ENCODE measurements around the gene TTC28.

TTC28 gene

DNA sequence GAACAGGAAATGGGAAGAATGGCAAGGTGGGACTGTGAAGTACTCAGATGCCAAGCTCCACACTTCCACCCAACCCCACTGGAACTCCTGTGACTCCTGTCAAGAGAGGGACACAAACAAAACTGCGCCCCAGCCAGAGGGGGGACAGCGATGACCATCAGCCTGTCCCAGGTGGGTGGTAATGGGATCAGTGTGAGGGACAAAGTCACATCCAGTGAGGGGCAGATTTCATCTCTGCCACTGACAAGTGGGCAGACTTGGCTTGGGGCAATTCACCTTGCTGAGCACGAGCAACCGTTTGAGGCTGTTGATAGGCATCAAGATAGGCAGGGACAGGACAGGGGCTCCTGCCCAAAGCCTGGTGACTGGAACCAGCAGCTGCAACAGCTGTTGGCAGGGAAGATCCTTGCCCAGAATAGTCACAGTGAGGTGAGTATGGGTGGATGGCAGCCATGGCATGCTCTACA, 655.2 kb downstream of the TTC28 start:
- no peak for DNase-seq (ENCODE audit: low spot score)
- TF ChIP-seq CTCF (IDR thresholded peaks at IDR 0.05; ENCODE audit: extremely low read depth, missing control alignments), result no peak

DNA sequence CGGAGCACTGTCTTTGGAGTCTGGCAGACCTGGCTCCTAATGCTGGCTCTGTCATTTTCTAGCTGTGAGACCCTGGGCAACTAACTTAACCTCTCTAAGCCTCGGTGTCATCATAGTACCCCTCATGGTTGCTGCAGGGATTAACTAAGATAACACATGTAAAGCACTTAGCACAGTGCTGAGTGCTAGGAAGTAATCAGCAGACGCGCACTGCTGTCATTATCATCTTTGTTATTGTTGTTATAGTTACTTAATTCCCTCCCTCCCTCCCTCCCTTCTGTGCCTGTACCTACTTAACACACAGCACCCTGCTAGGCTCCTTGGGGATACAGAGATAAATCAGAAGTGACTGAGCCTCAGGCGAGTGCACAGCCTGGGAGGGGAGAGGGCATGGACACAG, 655.9 kb downstream of the TTC28 start:
- no peak for TF ChIP-seq CTCF (IDR thresholded peaks at IDR 0.05; ENCODE audit: extremely low read depth, missing control alignments)
- no peak for DNase-seq (ENCODE audit: low spot score)

DNA sequence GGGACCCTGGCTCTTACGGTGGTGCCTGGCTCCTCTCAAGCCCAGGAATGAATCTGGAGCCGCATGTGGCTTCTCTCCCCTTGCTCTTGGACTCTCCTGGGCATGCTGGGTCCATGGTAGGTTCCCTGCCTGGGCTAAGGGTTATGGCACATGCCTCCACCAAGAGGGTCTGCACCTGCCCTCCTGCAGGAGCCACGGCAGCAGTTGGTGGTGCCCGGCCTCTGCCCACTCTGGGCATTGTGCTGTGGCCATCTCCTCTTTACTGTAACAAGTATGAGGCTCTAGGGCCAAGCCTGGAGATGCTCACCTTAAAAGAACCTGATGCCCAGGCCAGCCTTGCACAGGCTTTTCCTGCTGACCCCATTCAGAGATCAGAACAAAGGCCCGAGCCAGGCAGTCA, 656.6 kb downstream of the TTC28 start:
- TF ChIP-seq CTCF (IDR thresholded peaks at IDR 0.05; ENCODE audit: extremely low read depth, missing control alignments), result no peak
- DNase-seq (ENCODE audit: low spot score), result no peak

DNA sequence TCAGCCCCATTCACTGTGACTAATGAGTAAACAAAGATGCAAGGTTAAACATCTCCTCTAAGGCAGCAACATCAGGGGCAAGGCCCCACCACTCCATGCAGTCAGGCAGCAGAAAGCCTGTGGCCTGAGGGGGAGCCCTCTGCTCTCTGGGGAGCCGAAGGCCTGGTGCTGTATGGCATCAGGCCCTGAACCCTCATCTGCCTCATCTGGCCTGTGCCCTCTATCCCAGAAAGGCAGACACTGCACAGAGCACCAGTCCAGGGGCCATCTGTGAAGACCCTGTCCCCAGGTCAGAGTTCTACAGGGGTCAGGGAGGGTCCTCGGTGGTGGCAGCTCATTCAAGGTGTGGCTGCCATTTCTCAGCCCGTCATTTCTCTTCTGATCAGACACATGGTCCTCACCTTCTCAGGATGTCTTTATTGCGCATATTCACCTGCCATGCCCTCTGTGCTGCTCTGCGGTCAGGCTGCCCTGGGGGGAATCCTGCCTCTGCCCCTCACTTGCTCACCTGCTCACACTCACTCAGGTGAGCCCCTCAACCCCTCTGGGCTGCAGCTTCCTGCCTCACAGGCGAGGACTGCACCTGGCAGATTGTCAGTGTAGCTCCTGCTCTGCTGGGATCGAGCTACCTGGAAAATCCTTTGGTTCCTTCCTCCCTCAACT, 657.5 kb downstream of the TTC28 start:
- no peak for TF ChIP-seq CTCF (IDR thresholded peaks at IDR 0.05; ENCODE audit: extremely low read depth, missing control alignments)
- DNase-seq (ENCODE audit: low spot score), result no peak

GRCh38 chr22:28021116-28021997, 658.3 kb downstream of the TTC28 start:
- DNase-seq (ENCODE audit: low spot score), result no peak

GRCh38 chr22:28019881-28020861, 659.5 kb downstream of the TTC28 start:
- DNase-seq (ENCODE audit: low spot score), result peak; percentile 84
- peak; percentile 91 for TF ChIP-seq CTCF (IDR thresholded peaks at IDR 0.05; ENCODE audit: extremely low read depth, missing control alignments)

More at GRCh38 chr22:28021116-28021997, 658.3 kb downstream of the TTC28 start:
- no peak for TF ChIP-seq CTCF (IDR thresholded peaks at IDR 0.05; ENCODE audit: extremely low read depth, missing control alignments)

Data from GM20000 (cell line).